Lower leg skin (tissue), 4 donors: ENCODE data around the gene PMEPA1. TPM values are rescaled to one million over a fixed set of nuclear protein-coding genes. Genes with fewer than 3 reads are reported as not detected.
A peak's percentile ranks its signal among the peaks of the same experiment; 100 is the strongest.

Source experiments
- DNase-seq, 2 donors: peaks; one replicate each; pipeline ENCODE4 v3.0.0-alpha.2; 2019; ENCODE audit warnings: low spot score in 2 of 2
- H3K4me3 ChIP-seq: fragments of 200-600 bp; sonication (generic); 2 replicates; pipeline ENCODE4 v1.5.1; 2017; ENCODE audit warnings: mild to moderate bottlenecking, low read depth; ENCODE audit not compliant: poor library complexity, severe bottlenecking
- POLR2A ChIP-seq, 2 donors: fragments of 450-650 bp; IDR thresholded peaks; one replicate each; pipeline ENCODE4 v1.6.1; 2016 to 2017; ENCODE audit warnings: antibody characterized with exemption in 2 of 2, mild to moderate bottlenecking in 1 of 2, moderate library complexity in 1 of 2
- WGBS, 2 donors: methylation state at CpG; one replicate each; pipeline ENCODE4 v1.1.5; 2018; 5-methylcytosine and 5-hydroxymethylcytosine counted together
- intact Hi-C: fragments of 100-400 bp; cut with DNase I; formaldehyde crosslinking; loops from one replicate; pipeline ENCODE4 v1.15.0; 2023; ENCODE audit warnings: low total_unique reads
- total RNA-seq, 4 donors: library from RNA; depleted of rRNA; stranded (reverse); fragments of >200 nt; gene quantifications; one replicate each; pipeline ENCODE4 v1.1.0, GENCODE V29; 2016
- TF ChIP-seq, protein P1 (sequence below), 3 donors: fragments of 450-650 bp; IDR thresholded peaks; one replicate each; pipeline ENCODE4 v1.5.1; 2016; ENCODE audit warnings: antibody characterized with exemption in 3 of 3, mild to moderate bottlenecking in 3 of 3, moderate library complexity in 2 of 3

PMEPA1 gene
- total RNA-seq, 4 donors from 2014 or later, result 4.3 to 22.1 (median 11.8) TPM

DNA sequence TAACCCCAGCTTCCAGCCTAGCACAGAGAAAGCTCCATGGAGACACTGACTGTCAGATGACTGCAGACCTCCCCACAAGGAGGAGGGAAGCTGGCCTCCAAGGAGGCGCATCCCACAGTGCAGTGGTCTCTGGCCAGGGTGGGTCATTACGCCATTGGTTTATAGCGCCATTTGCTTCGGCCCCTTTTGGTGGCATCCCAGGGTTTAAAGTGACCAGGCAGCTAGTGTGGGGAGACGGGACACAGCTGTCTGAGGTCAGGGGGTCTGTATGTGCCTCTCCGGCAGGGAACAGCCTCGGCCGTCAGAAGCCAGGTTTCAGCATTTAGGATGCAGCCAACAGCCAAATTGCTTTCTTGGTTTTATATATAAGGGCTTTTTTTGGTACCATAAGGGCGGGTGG lies 15.8 kb upstream of the PMEPA1 start:
- H3K4me3 ChIP-seq, result no peak overlapping the region
- intact Hi-C loops, result no loop called here
- no peak for DNase-seq
- no peak for TF ChIP-seq POLR2A (IDR thresholded peaks at IDR 0.05)
- TF ChIP-seq, protein P1, sequence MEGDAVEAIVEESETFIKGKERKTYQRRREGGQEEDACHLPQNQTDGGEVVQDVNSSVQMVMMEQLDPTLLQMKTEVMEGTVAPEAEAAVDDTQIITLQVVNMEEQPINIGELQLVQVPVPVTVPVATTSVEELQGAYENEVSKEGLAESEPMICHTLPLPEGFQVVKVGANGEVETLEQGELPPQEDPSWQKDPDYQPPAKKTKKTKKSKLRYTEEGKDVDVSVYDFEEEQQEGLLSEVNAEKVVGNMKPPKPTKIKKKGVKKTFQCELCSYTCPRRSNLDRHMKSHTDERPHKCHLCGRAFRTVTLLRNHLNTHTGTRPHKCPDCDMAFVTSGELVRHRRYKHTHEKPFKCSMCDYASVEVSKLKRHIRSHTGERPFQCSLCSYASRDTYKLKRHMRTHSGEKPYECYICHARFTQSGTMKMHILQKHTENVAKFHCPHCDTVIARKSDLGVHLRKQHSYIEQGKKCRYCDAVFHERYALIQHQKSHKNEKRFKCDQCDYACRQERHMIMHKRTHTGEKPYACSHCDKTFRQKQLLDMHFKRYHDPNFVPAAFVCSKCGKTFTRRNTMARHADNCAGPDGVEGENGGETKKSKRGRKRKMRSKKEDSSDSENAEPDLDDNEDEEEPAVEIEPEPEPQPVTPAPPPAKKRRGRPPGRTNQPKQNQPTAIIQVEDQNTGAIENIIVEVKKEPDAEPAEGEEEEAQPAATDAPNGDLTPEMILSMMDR (IDR thresholded peaks at IDR 0.05), result no peak
- 93 to 97% methylated on average over 9 of the region's 9 CpGs for WGBS, 2 donors

DNA sequence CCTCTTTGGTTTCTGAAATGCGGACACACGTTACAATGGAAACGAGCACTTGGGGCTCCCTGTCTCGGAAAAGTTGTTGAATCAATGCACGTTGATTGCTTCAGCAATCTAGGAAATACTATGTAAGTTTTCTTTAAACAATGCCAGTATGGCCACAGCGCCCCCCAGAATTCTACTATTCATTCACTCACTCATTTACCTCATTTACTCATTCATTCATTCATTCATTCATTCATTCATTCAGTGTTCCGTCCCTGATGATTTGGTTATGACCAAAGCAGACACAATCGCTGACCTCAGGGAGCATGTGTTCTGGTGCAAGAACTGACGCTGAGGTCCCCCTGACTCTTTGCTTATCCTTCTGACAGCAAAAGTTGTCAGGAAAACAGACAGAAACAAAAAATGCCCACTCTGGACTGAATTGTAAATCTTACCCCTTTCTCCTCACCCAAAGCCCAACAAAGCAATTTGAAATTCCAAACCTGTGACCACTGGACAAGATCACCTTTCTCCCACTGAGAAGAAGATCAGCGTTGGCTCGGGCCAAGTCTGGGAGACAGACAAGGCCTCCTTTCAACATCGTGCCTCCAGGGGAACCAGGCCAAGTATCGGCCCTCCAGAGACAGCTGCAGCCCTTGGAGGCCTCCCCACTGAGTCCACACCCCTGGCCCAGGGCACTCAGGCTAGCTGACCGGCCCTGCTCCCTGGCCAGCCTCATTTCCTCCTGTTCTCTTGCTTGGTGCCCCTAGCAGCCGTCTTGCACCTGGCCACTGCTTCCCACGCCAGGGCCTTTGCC lies 15.0 kb upstream of the PMEPA1 start:
- intact Hi-C loops, result no loop called here

DNA sequence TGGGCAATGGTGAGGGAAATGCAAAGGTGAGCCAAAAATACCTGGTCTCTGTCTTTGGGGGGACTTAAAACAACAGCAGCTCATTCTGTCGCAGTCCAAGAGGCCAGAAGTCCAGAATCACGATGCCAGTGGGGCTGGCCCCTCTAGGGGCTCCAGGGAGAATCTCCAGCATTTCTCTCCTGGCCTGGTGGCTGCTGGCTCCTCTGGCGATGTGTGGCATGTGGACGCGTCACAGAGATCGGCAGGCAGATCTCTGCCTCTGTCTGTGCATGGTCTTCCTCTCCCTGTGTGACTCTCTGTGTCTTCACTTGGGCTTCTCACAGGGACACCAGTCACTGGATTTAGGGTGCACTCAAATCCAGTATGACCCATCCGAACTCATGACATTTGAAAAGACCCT lies 14.0 kb upstream of the PMEPA1 start:
- intact Hi-C loops, result no loop called here
- H3K4me3 ChIP-seq, result no peak overlapping the region
- WGBS, 2 donors, result 88 to 91% methylated on average over 7 of the region's 7 CpGs
- TF ChIP-seq, protein P1 (IDR thresholded peaks at IDR 0.05), result no peak
- DNase-seq, result no peak

More for the DNA sequence above, 15.0 kb upstream of the PMEPA1 start:
- DNase-seq, result no peak
- no peak for TF ChIP-seq POLR2A (IDR thresholded peaks at IDR 0.05)
- TF ChIP-seq, protein P1 (IDR thresholded peaks at IDR 0.05), result no peak
- H3K4me3 ChIP-seq, result no peak overlapping the region
- 89 to 94% methylated on average over 16 of the region's 16 CpGs for WGBS, 2 donors

DNA sequence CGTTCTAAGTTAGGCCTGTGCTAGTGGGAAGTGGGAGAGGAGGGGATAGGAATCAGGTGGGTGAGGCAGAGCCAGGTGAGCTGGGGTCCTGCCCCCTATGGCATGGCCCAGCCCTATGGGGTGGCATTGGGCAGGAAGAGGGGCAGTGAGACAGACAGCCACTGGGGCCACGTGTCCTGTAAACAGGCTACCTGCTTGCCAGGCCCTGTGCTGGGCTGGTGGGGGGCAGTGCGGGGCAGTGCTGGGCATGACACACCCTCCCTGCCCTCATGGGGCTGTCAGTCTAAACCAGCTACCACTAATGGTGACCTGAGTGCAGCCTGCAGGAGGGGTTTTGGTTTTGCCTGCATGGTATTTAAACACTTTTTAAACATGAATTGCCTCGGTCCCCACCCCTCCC lies 10.1 kb upstream of the PMEPA1 start:
- TF ChIP-seq POLR2A (IDR thresholded peaks at IDR 0.05), result no peak
- TF ChIP-seq, protein P1 (IDR thresholded peaks at IDR 0.05), result no peak
- 76 to 93% methylated on average over 4 of the region's 4 CpGs for WGBS, 2 donors
- intact Hi-C loops, result no loop called here
- no peak for DNase-seq
- no peak overlapping the region for H3K4me3 ChIP-seq

DNA sequence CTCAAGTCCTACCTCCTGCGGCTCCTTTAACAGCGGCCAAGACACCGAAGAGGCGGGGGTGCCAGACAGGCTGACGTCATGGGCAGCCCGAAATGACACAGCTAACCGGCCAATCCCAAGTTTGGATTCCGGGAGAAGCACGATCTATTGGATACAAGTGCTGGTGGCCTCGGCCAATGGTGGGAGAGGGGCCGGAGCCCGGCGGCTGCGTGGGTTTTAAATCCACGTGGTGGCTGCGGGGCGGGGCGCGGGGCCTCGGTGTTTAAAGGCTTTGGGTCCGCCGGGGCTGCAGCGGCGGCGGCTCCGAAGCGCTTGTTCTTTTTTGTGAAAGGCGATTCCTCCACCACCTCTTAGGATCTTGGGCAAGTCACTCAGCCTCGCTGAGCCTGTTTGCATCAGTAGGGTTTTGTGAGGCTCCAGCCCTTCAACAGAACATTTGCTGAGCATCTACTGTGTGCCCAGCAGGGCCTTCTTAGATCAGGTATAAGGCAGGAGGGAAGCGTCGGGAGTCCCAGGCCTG lies 8.7 kb upstream of the PMEPA1 start:
- H3K4me3 ChIP-seq, result no peak overlapping the region
- no peak for TF ChIP-seq POLR2A (IDR thresholded peaks at IDR 0.05)
- TF ChIP-seq, protein P1 (IDR thresholded peaks at IDR 0.05), result no peak
- intact Hi-C loops, result no loop called here
- WGBS, 2 donors, result 0% methylated on average over 19 to 31 of the region's 31 CpGs
- peak; percentile 98 to 99 for DNase-seq
